ENCODE results near the gene SNAP47.

SNAP47 gene

DNA sequence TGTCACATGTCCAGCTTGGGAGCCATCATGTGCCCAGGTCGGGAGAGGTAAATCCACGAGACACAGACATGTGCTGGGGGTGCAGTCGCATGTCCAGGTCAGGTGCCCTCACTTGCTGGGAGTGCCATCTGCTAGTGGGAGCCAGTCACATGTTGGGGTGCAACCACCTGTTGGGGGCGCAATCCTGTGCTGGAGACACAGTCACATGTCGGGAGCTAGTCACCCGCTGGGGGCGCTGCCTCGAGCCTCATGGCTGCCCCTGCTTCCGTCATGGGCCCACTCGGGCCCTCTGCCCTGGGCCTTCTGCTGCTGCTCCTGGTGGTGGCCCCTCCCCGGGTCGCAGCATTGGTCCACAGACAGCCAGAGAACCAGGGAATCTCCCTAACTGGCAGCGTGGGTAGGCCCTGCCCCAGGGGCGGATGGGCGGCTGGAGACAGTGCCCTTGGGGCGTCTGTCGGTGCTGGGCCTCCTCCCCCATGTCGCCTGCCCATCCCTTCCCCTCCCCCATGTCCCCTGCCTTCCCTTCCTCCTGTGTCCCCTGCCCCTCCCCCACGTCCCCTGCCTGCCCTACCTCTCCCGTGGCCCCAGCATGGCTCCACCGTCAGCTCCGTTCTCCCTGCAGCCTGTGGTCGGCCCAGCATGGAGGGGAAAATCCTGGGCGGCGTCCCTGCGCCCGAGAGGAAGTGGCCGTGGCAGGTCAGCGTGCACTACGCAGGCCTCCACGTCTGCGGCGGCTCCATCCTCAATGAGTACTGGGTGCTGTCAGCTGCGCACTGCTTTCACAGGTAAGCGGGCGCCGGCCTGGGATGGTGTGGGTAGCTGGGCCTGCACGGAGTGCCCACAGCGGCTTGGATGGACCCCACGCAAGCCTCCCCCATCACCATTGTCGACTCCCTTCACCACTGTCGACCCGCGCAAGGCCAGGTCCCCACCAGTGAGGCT is 80.5 kb downstream of the SNAP47 start, which contains the start of gene PRSS38:
PRSS38 (plus strand) TSS at position 208 of the 942 bp plus-strand sequence; CDS start at position 250, 42 bp downstream.
- H3K79me2 ChIP-seq (ENCODE audit: insufficient read depth, low read length): no peaks in the 10 kb centered on the region
- no peak within 1 kb of the TSS for H2AFZ ChIP-seq (ENCODE audit: low read depth, low read length, severe bottlenecking)
- H3K4me2 ChIP-seq (ENCODE audit: low read depth, low read length, poor library complexity, severe bottlenecking): no peak within 1 kb of the TSS
- no peaks in the 10 kb centered on the region for H4K20me1 ChIP-seq (ENCODE audit: low read depth, low read length)
- no peaks in the 10 kb centered on the region for H3K9me2 ChIP-seq (replicated peaks; ENCODE audit: insufficient read depth, low read length)
- peaks cover 6% of the 10 kb centered on the region; the same call in 1 of the 2 replicates for H3K9me3 ChIP-seq (ENCODE audit: insufficient read depth, low read length)
- H3K27me3 ChIP-seq (ENCODE audit: low read length): no peaks in the 10 kb centered on the region
- no peaks in the 10 kb centered on the region for H3K36me3 ChIP-seq (ENCODE audit: low read length)
- TF ChIP-seq EZH2phosphoT487 (conservative IDR thresholded peaks at IDR 0.05; ENCODE audit: low read length): no peak
- TF ChIP-seq, protein P1, sequence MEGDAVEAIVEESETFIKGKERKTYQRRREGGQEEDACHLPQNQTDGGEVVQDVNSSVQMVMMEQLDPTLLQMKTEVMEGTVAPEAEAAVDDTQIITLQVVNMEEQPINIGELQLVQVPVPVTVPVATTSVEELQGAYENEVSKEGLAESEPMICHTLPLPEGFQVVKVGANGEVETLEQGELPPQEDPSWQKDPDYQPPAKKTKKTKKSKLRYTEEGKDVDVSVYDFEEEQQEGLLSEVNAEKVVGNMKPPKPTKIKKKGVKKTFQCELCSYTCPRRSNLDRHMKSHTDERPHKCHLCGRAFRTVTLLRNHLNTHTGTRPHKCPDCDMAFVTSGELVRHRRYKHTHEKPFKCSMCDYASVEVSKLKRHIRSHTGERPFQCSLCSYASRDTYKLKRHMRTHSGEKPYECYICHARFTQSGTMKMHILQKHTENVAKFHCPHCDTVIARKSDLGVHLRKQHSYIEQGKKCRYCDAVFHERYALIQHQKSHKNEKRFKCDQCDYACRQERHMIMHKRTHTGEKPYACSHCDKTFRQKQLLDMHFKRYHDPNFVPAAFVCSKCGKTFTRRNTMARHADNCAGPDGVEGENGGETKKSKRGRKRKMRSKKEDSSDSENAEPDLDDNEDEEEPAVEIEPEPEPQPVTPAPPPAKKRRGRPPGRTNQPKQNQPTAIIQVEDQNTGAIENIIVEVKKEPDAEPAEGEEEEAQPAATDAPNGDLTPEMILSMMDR (IDR thresholded peaks at IDR 0.05; ENCODE audit: insufficient read depth, low read length, poor library complexity, severe bottlenecking): no peak
- H3K4me3 ChIP-seq (ENCODE audit: insufficient read depth, low read length, poor library complexity, severe bottlenecking): no peak within 1 kb of the TSS
- H3F3A ChIP-seq (ENCODE audit: insufficient read depth): no peaks in the 10 kb centered on the region
- H3K9ac ChIP-seq (ENCODE audit: low read length): no peak within 1 kb of the TSS
- no peak within 1 kb of the TSS for H3K27ac ChIP-seq (ENCODE audit: low read depth, low read length)

DNA sequence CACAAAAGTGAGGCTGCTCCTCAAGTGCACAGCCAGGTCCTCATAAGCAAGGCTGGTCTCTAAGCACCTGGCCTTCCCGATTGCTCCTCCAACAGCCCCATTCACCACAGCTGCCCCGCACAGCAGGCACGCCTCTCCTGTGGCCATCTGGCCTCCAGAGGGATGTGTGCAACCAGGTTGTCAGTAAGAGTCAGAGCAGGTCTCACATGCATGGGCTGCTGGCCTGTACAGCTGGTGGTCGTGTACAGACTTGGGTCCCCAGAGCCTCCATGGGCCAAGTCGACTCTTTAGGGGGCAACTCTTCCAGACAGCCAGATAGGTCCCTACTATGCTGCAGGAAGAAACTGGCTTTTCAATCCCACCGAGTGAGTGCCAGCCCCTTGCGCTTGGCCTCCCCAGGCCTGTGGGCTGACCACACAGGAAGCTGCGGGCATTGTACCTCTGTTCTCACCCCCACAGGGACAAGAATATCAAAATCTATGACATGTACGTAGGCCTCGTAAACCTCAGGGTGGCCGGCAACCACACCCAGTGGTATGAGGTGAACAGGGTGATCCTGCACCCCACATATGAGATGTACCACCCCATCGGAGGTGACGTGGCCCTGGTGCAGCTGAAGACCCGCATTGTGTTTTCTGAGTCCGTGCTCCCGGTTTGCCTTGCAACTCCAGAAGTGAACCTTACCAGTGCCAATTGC is 81.7 kb downstream of the SNAP47 start:
- no peaks in the 10 kb centered on the region for H3F3A ChIP-seq (ENCODE audit: insufficient read depth)
- H3K9ac ChIP-seq (ENCODE audit: low read length): no peak overlapping the region
- no peaks in the 10 kb centered on the region for H3K36me3 ChIP-seq (ENCODE audit: low read length)
- no peaks in the 10 kb centered on the region for H3K9me2 ChIP-seq (replicated peaks; ENCODE audit: insufficient read depth, low read length)
- no peaks in the 10 kb centered on the region for H3K79me2 ChIP-seq (ENCODE audit: insufficient read depth, low read length)
- H3K27me3 ChIP-seq (ENCODE audit: low read length): no peaks in the 10 kb centered on the region
- no peak overlapping the region for H3K4me3 ChIP-seq (ENCODE audit: insufficient read depth, low read length, poor library complexity, severe bottlenecking)
- no peaks in the 10 kb centered on the region for H4K20me1 ChIP-seq (ENCODE audit: low read depth, low read length)
- H3K9me3 ChIP-seq (ENCODE audit: insufficient read depth, low read length): peaks cover 6% of the 10 kb centered on the region; the same call in 1 of the 2 replicates
- H3K27ac ChIP-seq (ENCODE audit: low read depth, low read length): no peak overlapping the region
- H2AFZ ChIP-seq (ENCODE audit: low read depth, low read length, severe bottlenecking): no peak overlapping the region
- no peak for TF ChIP-seq EZH2phosphoT487 (conservative IDR thresholded peaks at IDR 0.05; ENCODE audit: low read length)
- TF ChIP-seq, protein P1 (IDR thresholded peaks at IDR 0.05; ENCODE audit: insufficient read depth, low read length, poor library complexity, severe bottlenecking): no peak
- H3K4me2 ChIP-seq (ENCODE audit: low read depth, low read length, poor library complexity, severe bottlenecking): no peak overlapping the region

DNA sequence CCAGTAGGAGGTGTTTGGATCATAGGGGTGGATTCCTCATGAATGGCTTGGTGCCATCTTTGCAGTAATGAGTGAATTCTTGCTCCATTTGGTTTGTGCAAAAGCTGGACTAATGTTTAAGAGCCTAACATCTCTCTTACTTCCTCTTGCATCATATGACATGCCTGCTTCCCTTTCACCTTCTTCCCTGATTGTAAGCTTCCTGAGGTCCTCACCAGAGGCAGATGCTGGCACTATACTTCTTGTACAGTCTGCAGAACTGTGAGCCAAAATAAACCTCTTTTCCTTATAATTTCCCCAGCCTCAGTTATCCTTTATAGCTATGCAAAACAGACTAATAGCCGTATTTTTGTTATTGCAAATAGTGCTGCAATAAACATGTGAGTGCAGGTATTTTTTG is 88.3 kb downstream of the SNAP47 start:
- no peak overlapping the region for H3K27ac ChIP-seq (ENCODE audit: low read depth, low read length)
- H3F3A ChIP-seq (ENCODE audit: insufficient read depth): no peaks in the 10 kb centered on the region
- no peaks in the 10 kb centered on the region for H3K79me2 ChIP-seq (ENCODE audit: insufficient read depth, low read length)
- H3K9me3 ChIP-seq (ENCODE audit: insufficient read depth, low read length): 0 out of 2 replicates have a peak, but pooled peaks cover 4% of the 10 kb centered on the region
- H3K27me3 ChIP-seq (ENCODE audit: low read length): no peaks in the 10 kb centered on the region
- no peaks in the 10 kb centered on the region for H4K20me1 ChIP-seq (ENCODE audit: low read depth, low read length)
- H3K9me2 ChIP-seq (replicated peaks; ENCODE audit: insufficient read depth, low read length): no peaks in the 10 kb centered on the region
- H2AFZ ChIP-seq (ENCODE audit: low read depth, low read length, severe bottlenecking): no peak overlapping the region
- H3K9ac ChIP-seq (ENCODE audit: low read length): no peak overlapping the region
- no peak overlapping the region for H3K4me2 ChIP-seq (ENCODE audit: low read depth, low read length, poor library complexity, severe bottlenecking)
- no peaks in the 10 kb centered on the region for H3K36me3 ChIP-seq (ENCODE audit: low read length)
- TF ChIP-seq, protein P1 (IDR thresholded peaks at IDR 0.05; ENCODE audit: insufficient read depth, low read length, poor library complexity, severe bottlenecking): no peak
- TF ChIP-seq EZH2phosphoT487 (conservative IDR thresholded peaks at IDR 0.05; ENCODE audit: low read length): no peak
- H3K4me3 ChIP-seq (ENCODE audit: insufficient read depth, low read length, poor library complexity, severe bottlenecking): no peak overlapping the region
